ENCODE data around the gene TRIO.

The TRIO gene

GRCh38 chr5:14503017-14503680 is 360.0 kb downstream of the TRIO start:
- DNase-seq: no peak

- DNase-seq: no peak
Observed at GRCh38 chr5:14503681-14504331, 360.7 kb downstream of the TRIO start.

DNA sequence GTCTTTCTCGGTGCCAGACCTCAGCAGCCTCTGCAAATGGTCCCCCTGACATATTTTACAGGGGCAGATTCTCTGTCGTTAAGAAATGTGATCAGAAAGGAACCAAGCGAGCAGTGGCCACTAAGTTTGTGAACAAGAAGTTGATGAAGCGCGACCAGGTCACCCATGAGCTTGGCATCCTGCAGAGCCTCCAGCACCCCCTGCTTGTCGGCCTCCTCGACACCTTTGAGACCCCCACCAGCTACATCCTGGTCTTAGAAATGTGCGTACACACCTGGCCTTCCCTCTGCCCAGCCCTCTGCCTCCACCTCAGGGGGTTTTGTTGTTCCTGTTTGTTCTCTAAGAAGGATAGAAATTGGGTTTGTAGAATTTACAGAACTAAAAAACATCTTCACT is 361.2 kb downstream of the TRIO start:
- no peak for DNase-seq

GRCh38 chr5:14504816-14505215 is 361.7 kb downstream of the TRIO start:
- DNase-seq: no peak

DNA sequence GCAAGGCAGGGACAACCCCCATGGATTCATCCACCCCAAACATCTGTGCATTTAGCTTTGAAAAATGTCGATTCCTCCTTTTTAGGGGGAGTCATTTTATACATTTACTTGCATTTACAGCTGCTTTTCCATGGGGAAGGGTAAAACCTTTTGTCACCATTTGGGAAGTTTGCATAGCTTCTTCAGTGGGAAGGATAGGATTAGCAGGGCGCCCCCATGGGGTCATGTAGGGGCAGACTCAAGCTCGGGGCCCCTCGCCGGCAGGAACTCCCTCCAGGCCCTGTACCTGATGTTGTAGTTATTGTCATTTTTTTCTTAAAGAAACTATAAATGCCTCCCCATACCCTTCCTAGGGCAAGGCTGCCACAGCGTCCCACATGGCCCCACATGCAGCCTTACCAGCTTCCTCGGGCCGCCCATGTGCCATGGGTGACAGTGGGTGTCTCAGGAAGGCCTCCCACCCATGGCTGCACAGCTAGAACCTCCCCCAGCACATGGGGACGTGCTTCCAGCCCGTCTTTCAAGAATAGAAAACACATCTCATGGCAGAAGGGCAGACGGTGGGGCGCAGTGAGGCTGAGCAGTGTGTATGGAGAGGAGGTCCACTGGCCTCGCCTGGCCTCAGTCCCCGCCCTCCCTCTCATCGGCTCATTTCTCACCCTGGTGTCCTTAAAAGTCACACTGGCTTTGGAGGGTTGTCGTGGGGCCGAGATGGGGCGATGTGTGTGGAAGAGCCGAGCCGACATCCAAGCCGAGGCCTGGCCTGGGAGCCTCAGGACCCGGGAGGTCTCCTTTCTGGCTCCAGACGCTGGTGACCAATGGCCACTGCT is 362.4 kb downstream of the TRIO start:
- DNase-seq: no peak

DNA sequence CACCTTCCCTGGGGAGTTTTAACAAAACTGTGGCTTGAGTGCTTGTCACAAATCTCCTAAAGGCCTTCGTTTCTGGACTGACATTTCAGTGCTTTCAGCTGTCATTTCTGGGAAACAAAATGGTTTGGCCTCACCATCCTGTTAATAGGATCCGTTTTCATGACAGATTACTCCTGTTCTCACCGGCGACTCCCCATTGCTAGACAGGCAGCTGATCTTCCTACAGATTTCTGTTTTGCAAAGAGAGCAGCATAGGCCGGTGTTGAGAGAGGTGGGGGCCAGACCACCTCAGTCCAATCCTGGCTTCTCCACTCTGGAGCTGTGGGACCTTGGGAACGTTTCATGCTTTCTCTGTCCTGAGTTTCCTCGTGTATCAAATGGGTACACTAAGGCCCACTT is 363.0 kb downstream of the TRIO start:
- no peak for DNase-seq

GRCh38 chr5:14506661-14507060 is 363.5 kb downstream of the TRIO start:
- DNase-seq: no peak

DNA sequence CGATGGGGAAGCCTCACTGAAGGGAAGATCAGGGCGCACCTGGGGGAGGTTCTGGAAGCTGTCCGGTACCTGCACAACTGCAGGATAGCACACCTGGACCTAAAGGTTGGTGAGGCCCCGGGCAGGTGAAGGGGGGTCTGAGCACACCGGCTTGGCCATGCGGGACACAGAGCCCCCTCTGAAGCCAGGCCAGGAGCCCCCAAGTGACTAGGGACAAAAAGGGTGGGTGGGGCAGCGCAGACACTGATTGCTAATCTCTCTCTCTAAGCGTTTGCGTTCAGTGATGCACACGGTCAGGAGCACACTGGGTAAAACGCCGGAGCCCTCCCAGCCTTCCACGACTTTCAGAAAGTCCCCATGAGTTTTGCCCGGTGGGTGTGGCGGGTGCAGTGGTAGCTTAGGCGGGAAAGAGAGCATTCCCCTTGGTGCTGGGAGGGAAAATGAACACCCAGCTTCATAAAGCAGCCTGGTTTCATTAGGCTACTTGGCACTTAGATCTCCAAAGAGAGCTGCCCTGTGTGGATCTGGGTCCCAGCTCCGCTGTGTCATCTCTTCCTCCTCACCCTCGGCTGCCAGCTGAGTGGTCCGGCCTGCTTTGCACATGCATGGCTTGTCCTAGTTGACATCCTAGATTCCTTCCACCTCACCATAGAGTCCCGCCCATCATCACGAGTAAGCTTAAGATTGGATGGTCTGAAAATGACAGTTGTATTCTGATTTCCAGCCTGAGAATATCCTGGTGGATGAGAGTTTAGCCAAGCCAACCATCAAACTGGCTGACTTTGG is 364.2 kb downstream of the TRIO start:
- DNase-seq: no peak

- DNase-seq: no peak
Observed at GRCh38 chr5:14508046-14508445, 364.9 kb downstream of the TRIO start.

GRCh38 chr5:14509556-14509955 is 366.4 kb downstream of the TRIO start:
- no peak for DNase-seq

GRCh38 chr5:14510156-14510734 is 367.1 kb downstream of the TRIO start:
- DNase-seq: no peak

DNA sequence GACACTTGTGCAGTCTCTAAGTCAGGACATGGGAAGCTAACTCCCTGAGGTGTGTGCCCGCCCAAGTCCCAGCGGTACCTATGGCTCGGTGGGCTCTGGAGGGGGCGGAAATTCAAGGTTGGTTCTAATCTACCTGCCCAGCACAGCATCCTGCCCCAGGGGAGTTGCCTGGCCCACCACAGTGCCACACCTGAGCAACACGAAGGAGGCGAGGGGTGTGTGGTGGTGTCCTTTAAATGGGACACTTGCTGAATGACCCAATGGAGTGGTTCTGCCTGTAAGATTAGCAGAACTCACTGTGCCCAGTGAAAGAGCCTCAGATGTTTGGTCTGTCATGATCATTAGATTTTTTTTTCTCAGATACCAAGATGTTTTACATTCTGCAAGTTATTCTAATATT is 367.7 kb downstream of the TRIO start:
- no peak for DNase-seq

DNA sequence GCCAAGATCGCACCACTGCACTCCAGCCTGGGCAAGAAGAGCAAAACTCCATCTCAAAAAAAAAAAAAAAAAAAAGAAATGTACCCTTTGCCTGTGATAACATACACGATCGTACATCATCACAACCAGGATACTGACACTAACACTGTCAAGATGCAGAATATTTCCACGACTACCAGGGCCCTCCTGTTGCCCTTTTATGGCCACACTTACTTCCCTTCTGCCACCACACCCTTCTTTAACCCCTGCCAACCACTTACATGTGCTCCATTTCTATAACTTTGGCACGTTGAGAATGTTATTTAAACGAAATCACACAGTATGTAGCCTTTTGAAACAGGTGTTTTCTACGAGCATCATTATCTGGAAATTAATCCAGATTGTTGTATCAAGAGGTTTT is 369.4 kb downstream of the TRIO start:
- no peak for DNase-seq

- no peak for DNase-seq
Observed at GRCh38 chr5:14513266-14513665, 370.1 kb downstream of the TRIO start.

- DNase-seq: no peak
Observed at GRCh38 chr5:14516901-14517300, 373.8 kb downstream of the TRIO start.

GRCh38 chr5:14518638-14519037 is 375.5 kb downstream of the TRIO start:
- no peak for DNase-seq

DNA sequence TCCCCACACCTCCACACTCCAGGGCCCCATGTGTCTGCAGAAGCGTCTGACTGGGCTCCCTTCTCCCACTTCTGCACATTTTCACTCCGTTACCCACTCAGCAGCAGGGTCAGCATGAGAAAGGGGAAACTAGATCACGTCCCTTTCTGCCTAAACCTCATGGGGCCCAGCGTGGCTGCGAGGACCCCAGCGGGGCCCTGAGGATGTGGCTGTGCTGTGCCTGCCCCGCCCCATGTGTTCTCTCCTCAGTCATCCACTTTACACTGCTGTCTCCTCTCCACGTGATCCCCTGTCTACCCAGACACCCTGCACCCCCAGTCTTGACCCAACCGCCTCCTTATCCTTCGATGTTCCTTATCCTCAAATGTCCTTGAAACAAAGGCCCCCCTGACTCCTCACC is 378.6 kb downstream of the TRIO start:
- DNase-seq: no peak

DNA sequence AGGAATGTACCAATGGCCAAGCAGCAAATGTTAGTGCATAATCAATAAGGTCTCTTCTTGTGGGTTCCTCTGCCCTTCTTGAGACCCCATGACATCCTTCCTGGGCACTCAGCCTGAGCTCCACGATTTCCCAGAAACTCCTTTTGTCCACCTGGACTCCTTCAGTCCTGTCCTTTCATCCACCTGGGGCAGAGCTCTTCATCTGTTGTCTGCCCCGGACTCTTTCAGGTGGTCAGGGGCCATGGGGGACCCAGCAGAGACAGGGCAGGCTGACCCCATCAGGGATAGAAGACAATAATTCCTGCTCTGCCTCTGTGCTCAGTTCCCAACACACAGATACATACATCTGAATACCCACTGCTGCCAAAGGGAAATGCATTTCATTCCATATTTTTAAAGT is 379.6 kb downstream of the TRIO start:
- no peak for DNase-seq

DNA sequence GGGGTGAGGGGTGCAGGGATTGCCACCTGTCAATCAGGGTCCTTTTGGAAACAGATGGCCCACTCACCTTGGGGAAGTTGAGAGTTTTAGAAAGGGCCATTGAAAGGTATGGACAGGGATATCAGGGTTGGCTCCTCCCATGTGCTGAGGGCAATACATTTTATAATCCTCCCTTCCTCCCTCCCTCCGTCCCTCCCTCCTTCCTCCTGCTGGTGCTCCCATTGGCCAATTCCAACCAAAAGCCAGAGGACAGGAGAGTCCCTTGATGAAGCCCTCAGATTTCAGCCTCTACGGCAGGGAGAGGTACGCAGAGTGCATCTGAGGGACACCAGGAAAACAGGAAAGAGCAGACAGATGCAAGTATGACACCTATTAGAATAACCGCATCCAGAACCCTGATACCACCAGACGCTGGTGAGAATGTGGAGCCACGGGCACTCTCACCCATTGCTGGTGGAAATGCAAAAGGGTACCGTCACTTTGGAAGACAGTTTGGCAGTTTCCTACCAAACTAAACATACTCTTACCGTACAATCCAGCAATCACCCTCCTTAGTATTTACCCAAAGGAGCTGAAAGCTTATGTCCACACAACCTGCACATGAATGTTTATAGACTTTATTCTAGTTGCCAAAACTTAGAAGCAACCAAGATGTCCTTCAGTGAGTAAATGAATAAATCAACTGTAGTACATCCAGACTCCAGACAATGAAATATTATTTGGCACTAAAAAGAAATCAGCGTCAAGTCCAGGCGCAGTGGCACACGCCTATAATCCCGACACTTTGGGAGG is 380.3 kb downstream of the TRIO start:
- no peak for DNase-seq

- DNase-seq: no peak
Observed at GRCh38 chr5:14525397-14525796, 382.3 kb downstream of the TRIO start.

- no peak for DNase-seq
Observed at GRCh38 chr5:14526493-14526892, 383.4 kb downstream of the TRIO start.

DNA sequence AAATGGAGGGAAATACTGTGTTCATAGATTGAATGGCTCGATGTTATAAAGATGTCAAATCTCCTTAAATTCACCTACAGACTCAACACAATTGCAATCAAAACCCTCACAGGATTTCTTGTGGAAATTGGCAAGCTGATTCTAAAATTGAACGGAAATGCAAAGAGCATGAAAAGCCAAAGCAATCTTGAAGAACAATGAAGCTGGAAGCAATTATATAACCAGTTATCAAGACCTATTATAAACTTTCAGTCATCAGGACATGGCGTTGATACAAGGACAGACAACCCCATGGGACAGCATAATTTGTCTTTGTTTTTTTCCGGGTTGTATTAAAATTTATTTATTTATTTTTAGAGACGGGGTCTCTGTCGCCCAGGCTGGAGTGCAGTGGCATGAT is 385.0 kb downstream of the TRIO start:
- no peak for DNase-seq
